ES-I3 (cell line): ENCODE results near the gene BRINP2.

ENCODE experiments used
- H3K36me3 ChIP-seq: 2 replicates; pipeline ENCODE4 v1.6.1; 2013; ENCODE audit warnings: mild to moderate bottlenecking, low read length, control low read depth, moderate library complexity; ENCODE audit not compliant: insufficient read depth
- H3K4me1 ChIP-seq: 2 replicates; pipeline ENCODE4 v1.6.1; 2013; ENCODE audit warnings: mild to moderate bottlenecking, control low read depth, low read length; ENCODE audit not compliant: insufficient read depth
- H3K9ac ChIP-seq: 2 replicates; pipeline ENCODE4 v1.6.1; 2013; ENCODE audit warnings: low read depth, mild to moderate bottlenecking, low read length, moderate library complexity
- H3K9me3 ChIP-seq: 2 replicates; pipeline ENCODE4 v1.6.1; 2013; ENCODE audit warnings: mild to moderate bottlenecking, low read length, moderate library complexity; ENCODE audit not compliant: control insufficient read depth, insufficient read depth

The BRINP2 gene

GRCh38 chr1:177223359-177223758 lies 52.6 kb downstream of the BRINP2 start:
- H3K36me3 ChIP-seq: no peaks in the 10 kb centered on the region
- H3K9me3 ChIP-seq: no peaks in the 10 kb centered on the region
- no peak overlapping the region for H3K9ac ChIP-seq
- H3K4me1 ChIP-seq: no peaks in the 10 kb centered on the region

GRCh38 chr1:177227978-177228692 lies 57.4 kb downstream of the BRINP2 start:
- Histone ChIP-seq H3K9ac (no peak overlapping the region), H3K36me3 (no peaks in the 10 kb centered on the region), H3K9me3 (no peaks in the 10 kb centered on the region), H3K4me1 (no peaks in the 10 kb centered on the region)

GRCh38 chr1:177228693-177229065 lies 57.9 kb downstream of the BRINP2 start:
- H3K36me3 ChIP-seq: no peaks in the 10 kb centered on the region
- H3K4me1 ChIP-seq: no peaks in the 10 kb centered on the region
- no peak overlapping the region for H3K9ac ChIP-seq
- H3K9me3 ChIP-seq: no peaks in the 10 kb centered on the region

- H3K36me3 ChIP-seq: no peaks in the 10 kb centered on the region
- H3K4me1 ChIP-seq: no peaks in the 10 kb centered on the region
- no peaks in the 10 kb centered on the region for H3K9me3 ChIP-seq
- H3K9ac ChIP-seq: no peak overlapping the region
Observed at GRCh38 chr1:177229781-177230180, 59.0 kb downstream of the BRINP2 start.

GRCh38 chr1:177230228-177231016 lies 59.7 kb downstream of the BRINP2 start:
- Histone ChIP-seq H3K9ac (no peak overlapping the region), H3K9me3 (no peaks in the 10 kb centered on the region), H3K4me1 (no peaks in the 10 kb centered on the region), H3K36me3 (no peaks in the 10 kb centered on the region)

GRCh38 chr1:177235350-177235749 lies 64.6 kb downstream of the BRINP2 start:
- Histone ChIP-seq H3K36me3 (no peaks in the 10 kb centered on the region), H3K9ac (no peak overlapping the region), H3K9me3 (no peaks in the 10 kb centered on the region), H3K4me1 (no peaks in the 10 kb centered on the region)

GRCh38 chr1:177236962-177237361 lies 66.2 kb downstream of the BRINP2 start:
- Histone ChIP-seq H3K9me3 (no peaks in the 10 kb centered on the region), H3K9ac (no peak overlapping the region), H3K36me3 (no peaks in the 10 kb centered on the region), H3K4me1 (no peaks in the 10 kb centered on the region)

- H3K4me1 ChIP-seq: no peaks in the 10 kb centered on the region
- H3K9ac ChIP-seq: no peak overlapping the region
- H3K36me3 ChIP-seq: no peaks in the 10 kb centered on the region
- no peaks in the 10 kb centered on the region for H3K9me3 ChIP-seq
Observed at GRCh38 chr1:177238967-177239366, 68.2 kb downstream of the BRINP2 start.

GRCh38 chr1:177239792-177240191 lies 69.0 kb downstream of the BRINP2 start:
- no peaks in the 10 kb centered on the region for H3K9me3 ChIP-seq
- H3K4me1 ChIP-seq: no peaks in the 10 kb centered on the region
- no peak overlapping the region for H3K9ac ChIP-seq
- no peaks in the 10 kb centered on the region for H3K36me3 ChIP-seq

- Histone ChIP-seq H3K36me3 (no peaks in the 10 kb centered on the region), H3K9ac (no peak overlapping the region), H3K4me1 (no peaks in the 10 kb centered on the region), H3K9me3 (no peaks in the 10 kb centered on the region; the same call in 1 of the 2 replicates)
Observed at GRCh38 chr1:177243773-177244172, 73.0 kb downstream of the BRINP2 start.

GRCh38 chr1:177246710-177247580 lies 76.2 kb downstream of the BRINP2 start:
- H3K9me3 ChIP-seq: no peaks in the 10 kb centered on the region; the same call in 1 of the 2 replicates

GRCh38 chr1:177247623-177248176 lies 76.9 kb downstream of the BRINP2 start:
- Histone ChIP-seq H3K9ac (no peak overlapping the region), H3K9me3 (no peaks in the 10 kb centered on the region; the same call in 1 of the 2 replicates), H3K4me1 (no peaks in the 10 kb centered on the region), H3K36me3 (no peaks in the 10 kb centered on the region)

More at GRCh38 chr1:177246710-177247580, 76.2 kb downstream of the BRINP2 start:
- H3K9ac ChIP-seq: no peak overlapping the region
- no peaks in the 10 kb centered on the region for H3K4me1 ChIP-seq
- H3K36me3 ChIP-seq: no peaks in the 10 kb centered on the region

- no peaks in the 10 kb centered on the region for H3K4me1 ChIP-seq
- no peaks in the 10 kb centered on the region; the same call in 1 of the 2 replicates for H3K9me3 ChIP-seq
- H3K9ac ChIP-seq: no peak overlapping the region
- H3K36me3 ChIP-seq: no peaks in the 10 kb centered on the region
Observed at GRCh38 chr1:177248258-177248657, 77.5 kb downstream of the BRINP2 start.

GRCh38 chr1:177249231-177249630 lies 78.5 kb downstream of the BRINP2 start:
- no peak overlapping the region for H3K9ac ChIP-seq

More at GRCh38 chr1:177249231-177249630, 78.5 kb downstream of the BRINP2 start:
- no peaks in the 10 kb centered on the region; the same call in 1 of the 2 replicates for H3K9me3 ChIP-seq
- H3K4me1 ChIP-seq: no peaks in the 10 kb centered on the region
- no peaks in the 10 kb centered on the region for H3K36me3 ChIP-seq
